ENCODE data around the gene PAQR9. TPM values are rescaled to one million over a fixed set of nuclear protein-coding genes. Genes with fewer than 3 reads are reported as not detected.

The PAQR9 gene
- total RNA-seq, 1 donor from 2014 or later: not detected

DNA sequence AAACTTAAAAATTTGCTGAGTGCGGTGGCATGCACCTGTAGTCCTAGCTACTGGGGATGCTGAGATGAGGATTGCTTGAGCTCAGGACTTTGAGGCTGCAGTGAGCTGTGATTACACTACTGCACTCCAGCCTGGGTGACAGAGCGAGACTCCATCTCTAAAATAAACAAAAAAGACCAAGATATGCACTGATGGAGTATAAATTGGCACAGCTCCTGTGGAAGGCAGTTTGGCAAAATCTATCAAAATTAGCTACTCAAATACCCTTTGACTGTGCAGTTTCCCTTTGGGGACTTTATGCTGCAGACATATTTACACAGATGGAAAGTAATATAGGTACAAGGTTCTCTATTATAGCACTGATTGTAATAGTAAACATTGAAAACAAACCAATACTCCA, 19.8 kb upstream of the PAQR9 start:
- intact Hi-C loops (cut with DNase I): no loop called here

DNA sequence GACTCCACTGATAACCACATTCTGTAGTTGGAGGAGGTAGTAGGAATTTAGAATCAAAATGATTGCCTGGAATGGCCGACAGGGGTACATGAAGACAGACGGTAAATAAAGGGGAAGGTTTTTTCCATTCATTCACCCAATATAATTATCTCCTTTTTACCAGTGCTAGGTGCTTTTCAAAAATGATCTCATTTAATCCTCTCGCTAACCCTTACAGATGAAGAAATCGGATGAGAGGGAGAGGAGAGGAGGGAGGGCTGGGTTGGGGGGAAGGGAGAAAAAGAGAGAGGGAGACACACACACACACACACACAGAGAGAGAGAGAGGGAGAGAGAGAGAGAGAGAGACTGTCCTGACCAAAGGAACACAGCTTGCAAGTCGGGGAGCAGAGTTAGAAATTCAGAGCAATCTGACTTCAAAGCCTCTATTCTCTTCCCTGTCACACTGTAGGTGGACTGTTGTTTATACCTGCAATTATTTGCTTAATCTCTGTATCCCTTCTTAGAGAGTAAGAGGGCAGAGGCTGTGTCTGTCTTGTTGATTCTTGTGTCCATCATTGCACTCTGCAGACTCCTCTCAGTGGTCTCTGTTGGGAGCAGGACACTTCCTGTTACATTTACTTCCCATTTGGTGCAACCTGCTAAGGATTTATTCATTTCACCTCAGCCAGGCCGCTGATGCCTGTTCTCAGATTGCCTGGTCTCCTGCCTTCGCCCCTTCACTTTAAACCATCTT, 18.7 kb upstream of the PAQR9 start:
- H3K27me3 ChIP-seq: no peaks in the 10 kb centered on the region
- no peaks in the 10 kb centered on the region for H3K9me3 ChIP-seq
- TF ChIP-seq, protein P1, sequence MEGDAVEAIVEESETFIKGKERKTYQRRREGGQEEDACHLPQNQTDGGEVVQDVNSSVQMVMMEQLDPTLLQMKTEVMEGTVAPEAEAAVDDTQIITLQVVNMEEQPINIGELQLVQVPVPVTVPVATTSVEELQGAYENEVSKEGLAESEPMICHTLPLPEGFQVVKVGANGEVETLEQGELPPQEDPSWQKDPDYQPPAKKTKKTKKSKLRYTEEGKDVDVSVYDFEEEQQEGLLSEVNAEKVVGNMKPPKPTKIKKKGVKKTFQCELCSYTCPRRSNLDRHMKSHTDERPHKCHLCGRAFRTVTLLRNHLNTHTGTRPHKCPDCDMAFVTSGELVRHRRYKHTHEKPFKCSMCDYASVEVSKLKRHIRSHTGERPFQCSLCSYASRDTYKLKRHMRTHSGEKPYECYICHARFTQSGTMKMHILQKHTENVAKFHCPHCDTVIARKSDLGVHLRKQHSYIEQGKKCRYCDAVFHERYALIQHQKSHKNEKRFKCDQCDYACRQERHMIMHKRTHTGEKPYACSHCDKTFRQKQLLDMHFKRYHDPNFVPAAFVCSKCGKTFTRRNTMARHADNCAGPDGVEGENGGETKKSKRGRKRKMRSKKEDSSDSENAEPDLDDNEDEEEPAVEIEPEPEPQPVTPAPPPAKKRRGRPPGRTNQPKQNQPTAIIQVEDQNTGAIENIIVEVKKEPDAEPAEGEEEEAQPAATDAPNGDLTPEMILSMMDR (IDR thresholded peaks at IDR 0.05): no peak
- TF ChIP-seq POLR2A (IDR thresholded peaks at IDR 0.05): no peak
- TF ChIP-seq POLR2AphosphoS5 (IDR thresholded peaks at IDR 0.05; ENCODE audit: insufficient read depth in 1 of 2, low read depth in 1 of 2): no peak
- no peak for DNase-seq (ENCODE audit: extremely low spot score in 2 of 2)
- H3K27ac ChIP-seq: no peak overlapping the region
- no peaks in the 10 kb centered on the region for H3K4me1 ChIP-seq
- intact Hi-C loops (cut with DNase I): no loop called here
- no peaks in the 10 kb centered on the region for H3K36me3 ChIP-seq
- no peak overlapping the region for H3K4me3 ChIP-seq

More for the DNA sequence above, 19.8 kb upstream of the PAQR9 start:
- Histone ChIP-seq H3K36me3 (no peaks in the 10 kb centered on the region), H3K27me3 (no peaks in the 10 kb centered on the region), H3K4me3 (no peak overlapping the region), H3K9me3 (no peaks in the 10 kb centered on the region), H3K4me1 (no peaks in the 10 kb centered on the region), H3K27ac (no peak overlapping the region)
- no peak for DNase-seq (ENCODE audit: extremely low spot score in 2 of 2)
- TF ChIP-seq POLR2A (IDR thresholded peaks at IDR 0.05): no peak
- TF ChIP-seq, protein P1 (IDR thresholded peaks at IDR 0.05): no peak
- TF ChIP-seq POLR2AphosphoS5 (IDR thresholded peaks at IDR 0.05; ENCODE audit: insufficient read depth in 1 of 2, low read depth in 1 of 2): no peak

DNA sequence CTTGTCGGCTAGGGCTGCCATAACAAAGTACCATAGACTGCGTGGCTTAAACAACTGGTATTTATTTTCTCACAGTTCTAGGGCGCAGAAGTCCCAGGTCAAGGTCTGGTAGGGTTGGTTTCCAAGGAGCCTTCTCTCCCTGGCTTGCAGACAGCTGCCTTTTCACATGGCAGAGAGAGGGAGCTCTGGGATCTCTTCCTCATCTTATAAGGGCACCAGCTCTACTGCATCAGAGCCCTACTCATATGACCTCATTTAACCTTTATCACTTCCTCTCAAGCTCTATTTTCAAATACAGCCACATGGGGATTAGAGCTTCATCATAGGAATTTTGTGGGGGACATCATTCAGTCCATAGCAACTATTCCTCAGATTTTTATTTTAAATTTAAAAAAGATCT, 17.6 kb upstream of the PAQR9 start:
- no peaks in the 10 kb centered on the region for H3K36me3 ChIP-seq
- no peak for DNase-seq (ENCODE audit: extremely low spot score in 2 of 2)
- no peak overlapping the region for H3K4me3 ChIP-seq
- no peaks in the 10 kb centered on the region for H3K4me1 ChIP-seq
- no peaks in the 10 kb centered on the region for H3K9me3 ChIP-seq
- intact Hi-C loops (cut with DNase I): no loop called here
- H3K27me3 ChIP-seq: no peaks in the 10 kb centered on the region
- no peak for TF ChIP-seq POLR2AphosphoS5 (IDR thresholded peaks at IDR 0.05; ENCODE audit: insufficient read depth in 1 of 2, low read depth in 1 of 2)
- TF ChIP-seq POLR2A (IDR thresholded peaks at IDR 0.05): no peak
- TF ChIP-seq, protein P1 (IDR thresholded peaks at IDR 0.05): no peak
- H3K27ac ChIP-seq: no peak overlapping the region

DNA sequence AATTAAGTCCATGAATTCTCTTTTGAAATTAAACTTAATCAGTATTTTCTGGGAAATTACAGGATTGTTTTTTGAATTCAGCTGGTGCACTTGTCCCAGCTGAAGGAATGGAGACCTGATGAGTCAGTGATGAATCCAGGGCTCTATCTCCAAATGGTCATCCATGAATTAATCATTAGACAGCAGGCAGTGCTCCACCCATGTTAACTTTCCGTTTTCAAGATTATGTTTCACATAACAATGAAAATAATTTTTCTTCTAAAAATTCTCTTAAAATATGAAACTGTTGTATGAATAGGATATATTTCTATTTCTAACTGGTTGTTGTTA, 13.9 kb upstream of the PAQR9 start:
- no peak for TF ChIP-seq POLR2AphosphoS5 (IDR thresholded peaks at IDR 0.05; ENCODE audit: insufficient read depth in 1 of 2, low read depth in 1 of 2)
- no peak for TF ChIP-seq POLR2A (IDR thresholded peaks at IDR 0.05)
- TF ChIP-seq, protein P1 (IDR thresholded peaks at IDR 0.05): no peak
- Histone ChIP-seq H3K4me3 (no peak overlapping the region), H3K4me1 (no peaks in the 10 kb centered on the region), H3K36me3 (no peaks in the 10 kb centered on the region), H3K27ac (no peak overlapping the region), H3K27me3 (no peaks in the 10 kb centered on the region), H3K9me3 (no peaks in the 10 kb centered on the region)
- no peak for DNase-seq (ENCODE audit: extremely low spot score in 2 of 2)
- intact Hi-C loops (cut with DNase I): no loop called here

DNA sequence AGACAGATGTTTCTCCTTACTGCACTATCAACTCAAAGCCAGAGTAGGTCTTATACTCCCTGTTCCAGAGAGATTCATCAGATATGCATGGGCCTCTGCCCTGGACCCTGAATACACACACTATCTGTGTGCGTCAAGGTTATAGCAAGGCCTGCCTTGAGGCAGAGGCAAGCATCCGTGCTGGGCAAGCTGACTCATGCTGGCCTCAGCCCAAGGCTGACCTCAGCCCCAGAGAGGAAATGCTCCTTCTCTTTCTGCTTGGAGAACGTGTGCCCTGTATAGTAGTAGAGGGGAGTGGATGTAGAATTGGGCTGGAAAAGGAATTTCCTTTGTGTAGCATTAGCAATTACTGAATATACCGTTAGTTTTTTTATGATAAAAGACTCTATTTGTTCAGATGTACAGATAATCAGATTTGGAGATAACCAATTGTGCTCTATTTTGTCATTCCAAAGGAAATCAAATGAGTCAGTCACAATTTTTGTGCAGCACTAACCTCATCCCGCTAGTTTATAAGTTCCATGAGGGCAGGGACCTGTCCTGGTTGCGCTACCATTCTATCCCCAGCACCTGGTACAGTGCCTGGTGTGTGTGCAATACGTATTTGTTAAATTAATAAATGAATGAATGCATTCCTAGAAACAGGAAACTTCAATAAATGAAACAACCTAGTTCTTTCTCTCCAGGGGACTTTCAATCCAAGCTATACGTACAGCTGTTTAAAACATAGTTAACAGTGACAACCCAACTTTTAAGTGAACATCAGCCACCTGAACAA, 13.3 kb upstream of the PAQR9 start:
- Histone ChIP-seq H3K4me3 (no peak overlapping the region), H3K36me3 (no peaks in the 10 kb centered on the region), H3K4me1 (no peaks in the 10 kb centered on the region), H3K27me3 (no peaks in the 10 kb centered on the region), H3K9me3 (no peaks in the 10 kb centered on the region), H3K27ac (no peak overlapping the region)
- no peak for DNase-seq (ENCODE audit: extremely low spot score in 2 of 2)
- TF ChIP-seq, protein P1 (IDR thresholded peaks at IDR 0.05): no peak
- no peak for TF ChIP-seq POLR2A (IDR thresholded peaks at IDR 0.05)
- TF ChIP-seq POLR2AphosphoS5 (IDR thresholded peaks at IDR 0.05; ENCODE audit: insufficient read depth in 1 of 2, low read depth in 1 of 2): no peak
- intact Hi-C loops (cut with DNase I): no loop called here
